Transverse colon (tissue), 4 donors: ENCODE results near the gene NCAN. TPM values are rescaled to one million over a fixed set of nuclear protein-coding genes. Genes with fewer than 3 reads are reported as not detected.
A peak's percentile ranks its signal among the peaks of the same experiment; 100 is the strongest.

ENCODE experiments used
- DNase-seq: peaks from one replicate; pipeline ENCODE4 v3.0.0-alpha.2; 2019
- H3K27ac ChIP-seq, 4 donors: fragments of 200-600 bp; sonication (generic); 2 replicates each; pipeline ENCODE4 v1.5.1; 2016 to 2018; ENCODE audit warnings: inconsistent platforms in 4 of 4
- H3K27me3 ChIP-seq: fragments of 200-600 bp; sonication (generic); 2 replicates; pipeline ENCODE4 v1.5.1; 2017; ENCODE audit warnings: inconsistent platforms
- H3K36me3 ChIP-seq, 4 donors: fragments of 200-600 bp; sonication (generic); 2 replicates each; pipeline ENCODE4 v1.5.1; 2017 to 2019; ENCODE audit warnings: inconsistent platforms in 4 of 4
- H3K4me1 ChIP-seq, 4 donors: fragments of 200-600 bp; sonication (generic); 2 replicates each; pipeline ENCODE4 v1.5.1; 2017 to 2020; ENCODE audit warnings: inconsistent platforms in 4 of 4
- H3K4me3 ChIP-seq, 4 donors: fragments of 200-600 bp; sonication (generic); 1 replicate in 1 of 4; 2 replicates in 3 of 4; pipeline versions ENCODE4 v1.5.1 to v1.6.1; 2017 to 2019; ENCODE audit warnings: inconsistent platforms in 4 of 4
- H3K9me3 ChIP-seq, 2 donors: fragments of 200-600 bp; sonication (generic); 2 replicates each; pipeline ENCODE4 v1.5.1; 2017 to 2019; ENCODE audit warnings: inconsistent platforms in 2 of 2
- CTCF ChIP-seq, 5 experiments: fragments of 200-600 bp in 3 of 5; fragments of 450-650 bp in 2 of 5; sonication (generic) in 3 of 5; IDR thresholded peaks; 1 replicate in 2 of 5; 2 replicates in 3 of 5; pipeline ENCODE4 v1.5.1; 2016 to 2017; ENCODE audit warnings: antibody characterized with exemption in 5 of 5, inconsistent platforms in 3 of 5, mild to moderate bottlenecking in 2 of 5, moderate library complexity in 1 of 5
- EP300 ChIP-seq: sonication (generic); formaldehyde crosslinking; IDR thresholded peaks from one replicate; pipeline ENCODE4 v1.6.1; 2017; ENCODE audit warnings: antibody characterized with exemption, low read depth
- POLR2A ChIP-seq: fragments of 450-650 bp; IDR thresholded peaks from one replicate; pipeline ENCODE4 v1.6.1; 2016; ENCODE audit warnings: antibody characterized with exemption, mild to moderate bottlenecking, moderate library complexity
- POLR2AphosphoS5 ChIP-seq, 3 donors: sonication (generic); formaldehyde crosslinking; IDR thresholded peaks; one replicate each; pipeline ENCODE4 v1.6.1; 2016; ENCODE audit warnings: antibody characterized with exemption in 3 of 3
- WGBS, 2 donors: methylation state at CpG; one replicate each; pipeline ENCODE4 v1.1.5; 2018; ENCODE audit warnings: low coverage in 1 of 2; 5-methylcytosine and 5-hydroxymethylcytosine counted together
- in situ Hi-C, 4 donors: fragments of 200-750 bp; cut with MboI; loops; one replicate each; pipeline versions ENCODE4 v1.15.0 to v1.15.1; 2017; ENCODE audit warnings: low sequenced_read_pairs in 3 of 4, low pct_ligation_motif_present in 1 of 4, low pct_unique_long_range_greater_than_20kb in 1 of 4
- intact Hi-C: fragments of 100-400 bp; cut with DNase I; formaldehyde crosslinking; loops from one replicate; pipeline ENCODE4 v1.15.1; 2023; ENCODE audit warnings: low total_unique reads
- total RNA-seq, 4 donors: library from RNA; depleted of rRNA; stranded (reverse); fragments of >200 nt; gene quantifications; one replicate each; pipeline ENCODE4 v1.1.0, GENCODE V29; 2016

Gene NCAN
- total RNA-seq, 4 donors from 2014 or later, result 0.16 TPM; not detected in 3

DNA sequence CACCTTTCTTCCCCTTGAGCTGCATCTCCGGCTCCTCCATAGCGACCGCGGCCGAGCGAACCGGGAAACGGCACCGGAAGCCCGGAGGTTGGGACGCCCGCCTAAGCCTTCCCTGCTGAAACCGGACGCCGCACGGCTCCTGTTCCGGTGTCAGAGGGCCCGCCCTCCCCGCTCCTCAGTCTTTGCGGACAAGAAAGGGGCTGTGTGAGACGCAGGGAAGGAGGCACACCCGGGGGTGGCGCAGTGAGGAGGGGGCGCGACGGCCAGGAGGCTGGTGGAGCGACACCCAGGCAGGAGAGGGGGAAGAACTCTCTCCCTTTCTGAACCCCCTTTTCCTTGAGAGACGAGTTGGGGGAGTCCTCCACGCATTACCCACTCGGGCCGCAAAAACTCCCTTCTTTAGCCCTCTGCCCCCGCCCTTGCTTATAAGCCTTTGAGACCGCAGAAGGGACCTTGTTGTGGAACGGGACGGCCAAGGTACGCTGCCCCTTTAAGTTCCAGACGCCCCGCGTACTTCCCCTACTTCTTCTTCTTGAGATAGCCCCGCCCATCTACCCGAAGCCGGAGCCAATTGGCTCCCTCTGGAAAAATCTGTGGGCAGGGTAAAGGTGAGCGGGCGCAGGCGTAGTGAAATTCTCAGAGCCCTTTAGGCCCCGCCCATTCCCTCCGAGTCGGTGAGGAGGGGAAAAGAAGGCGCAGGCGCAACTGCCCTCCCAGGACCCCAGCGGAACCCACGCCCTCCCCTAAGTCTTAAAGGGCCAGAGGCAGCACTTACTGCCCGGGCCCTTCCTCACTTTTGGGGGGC, 19.5 kb upstream of the NCAN start, which contains the start of the genes BORCS8 and RFXANK:
BORCS8 (minus strand) TSS at position 75 of the 805 bp plus-strand sequence; CDS start at position 40, 35 bp downstream.
RFXANK (plus strand) TSS at position 181 of the 805 bp plus-strand sequence. CDS start 1,689 bp downstream, outside the sequence.
- in situ Hi-C loops (loop anchor here in 1 of 4 donors (25.0 kb wide), 1 partner anchor 295 kb away; no protein-coding TSS in a partner anchor), intact Hi-C loops (no loop called here)
- TF ChIP-seq POLR2AphosphoS5 (IDR thresholded peaks at IDR 0.05), result peak; percentile 17 to 62 (median 62)
- peak; percentile 69 for TF ChIP-seq POLR2A
- TF ChIP-seq CTCF (IDR thresholded peaks at IDR 0.05), result peak in 1 of 5 experiments; percentile 24
- TF ChIP-seq EP300, result no peak
- Histone ChIP-seq H3K4me1 (peaks cover 6 to 48% (median 40%) of the 10 kb centered on the region in 4 donors), H3K36me3 (peaks cover 0 to 5% (median 0%) of the 10 kb centered on the region in 4 donors), H3K4me3 (peak within 1 kb of the TSS; percentile 72 to 95 (median 91)), H3K27ac (peak within 1 kb of the TSS; percentile 98 to 100 (median 99)), H3K27me3 (no peaks in the 10 kb centered on the region), H3K9me3 (no peaks in the 10 kb centered on the region)
- 0% methylated on average over 53 of the region's 53 CpGs; no CpG with 5 or more reads in 1 of the 2 donors for WGBS, 2 donors
- peak; percentile 100 for DNase-seq

DNA sequence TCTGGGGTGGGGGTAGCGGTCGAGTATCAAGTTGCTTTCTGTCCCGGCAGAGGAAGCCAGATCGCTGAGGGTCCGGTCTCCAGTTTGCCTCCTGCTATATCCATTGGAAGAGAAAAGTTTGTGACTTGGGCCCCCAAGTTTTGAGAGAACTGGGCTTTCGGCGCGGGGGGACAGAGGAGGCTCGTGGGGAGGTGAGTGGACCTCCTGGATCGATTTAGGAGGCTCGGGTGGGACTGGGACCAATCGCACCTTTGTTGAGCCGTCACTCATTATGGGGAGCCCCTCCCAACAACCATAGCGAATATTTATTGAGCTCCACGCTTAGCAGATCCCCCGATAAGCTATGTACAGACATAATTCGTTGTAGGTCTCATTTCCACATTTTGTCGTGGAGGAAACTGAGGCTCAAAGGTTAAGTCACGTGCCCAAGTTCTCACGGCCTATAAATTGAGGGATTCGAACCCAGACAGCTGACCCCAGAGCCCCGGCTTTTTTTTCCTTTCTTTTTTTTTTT, 18.8 kb upstream of the NCAN start:
- H3K9me3 ChIP-seq, result no peaks in the 10 kb centered on the region
- DNase-seq, result no peak
- no peaks in the 10 kb centered on the region for H3K27me3 ChIP-seq
- intact Hi-C loops, result no loop called here
- H3K4me3 ChIP-seq, result peak overlapping the region; percentile 40 to 95 (median 91)
- 0% methylated on average over 2 to 22 of the region's 22 CpGs for WGBS, 2 donors
- H3K27ac ChIP-seq, result peak overlapping the region; percentile 98 to 100 (median 99)
- peaks cover 6 to 48% (median 40%) of the 10 kb centered on the region in 4 donors for H3K4me1 ChIP-seq
- H3K36me3 ChIP-seq, result peaks cover 0 to 7% (median under 1%) of the 10 kb centered on the region in 4 donors
- in situ Hi-C loops, result loop anchor here in 1 of 4 donors (25.0 kb wide), 1 partner anchor 294 kb away; no protein-coding TSS in a partner anchor
- TF ChIP-seq POLR2AphosphoS5 (IDR thresholded peaks at IDR 0.05), result no peak
- no peak for TF ChIP-seq CTCF (IDR thresholded peaks at IDR 0.05)
- TF ChIP-seq EP300, result no peak
- TF ChIP-seq POLR2A, result no peak

- intact Hi-C loops (no loop called here), in situ Hi-C loops (loop anchor here in 1 of 4 donors (25.0 kb wide), 1 partner anchor 293 kb away; no protein-coding TSS in a partner anchor)
- no peaks in the 10 kb centered on the region for H3K9me3 ChIP-seq
- TF ChIP-seq POLR2AphosphoS5 (IDR thresholded peaks at IDR 0.05) (no peak), POLR2A (no peak), CTCF (IDR thresholded peaks at IDR 0.05) (no peak), EP300 (no peak)
- 67 to 100% methylated on average over 1 to 5 of the region's 5 CpGs for WGBS, 2 donors
- peaks cover 0 to 10% (median 3%) of the 10 kb centered on the region in 4 donors for H3K36me3 ChIP-seq
- H3K4me1 ChIP-seq, result peaks cover 6 to 48% (median 40%) of the 10 kb centered on the region in 4 donors
- no peak for DNase-seq
- no peaks in the 10 kb centered on the region for H3K27me3 ChIP-seq
- peak overlapping the region in 1 of 4 donors; percentile 89 for H3K4me3 ChIP-seq
- peak overlapping the region; percentile 98 to 100 (median 99) for H3K27ac ChIP-seq
Observed at GRCh38 chr19:19193926-19194325, 17.8 kb upstream of the NCAN start.
